Ascending aorta (tissue), 2 donors: ENCODE results near the gene IL33. TPM values are rescaled to one million over a fixed set of nuclear protein-coding genes. Genes with fewer than 3 reads are reported as not detected.

ENCODE experiments used
- DNase-seq, 2 donors: peaks; one replicate each; pipeline ENCODE4 v3.0.0-alpha.2; 2019; ENCODE audit warnings: low spot score in 2 of 2
- H3K27ac ChIP-seq, 2 donors: fragments of 200-600 bp; sonication (generic); one replicate each; pipeline ENCODE4 v1.5.1; 2016 to 2017; ENCODE audit warnings: mild to moderate bottlenecking in 1 of 2
- H3K27me3 ChIP-seq: fragments of 200-600 bp; sonication (generic); one replicate; pipeline ENCODE4 v1.5.1; 2017
- H3K36me3 ChIP-seq, 2 donors: fragments of 200-600 bp; sonication (generic); one replicate each; pipeline ENCODE4 v1.5.1; 2016
- H3K4me1 ChIP-seq, 2 donors: fragments of 200-600 bp; sonication (generic); one replicate each; pipeline ENCODE4 v1.5.1; 2016 to 2017; ENCODE audit warnings: mild to moderate bottlenecking in 1 of 2
- H3K4me3 ChIP-seq, 2 donors: fragments of 200-600 bp; sonication (generic); one replicate each; pipeline ENCODE4 v1.5.1; 2016 to 2017; ENCODE audit warnings: mild to moderate bottlenecking in 1 of 2
- H3K9me3 ChIP-seq, 2 donors: fragments of 200-600 bp; sonication (generic); one replicate each; pipeline ENCODE4 v1.5.1; 2016
- CTCF ChIP-seq, 3 experiments: fragments of 200-600 bp in 2 of 3; fragments of 450-650 bp in 1 of 3; sonication (generic) in 2 of 3; IDR thresholded peaks; one replicate each; pipeline ENCODE4 v1.5.1; 2016 to 2019; ENCODE audit warnings: antibody characterized with exemption in 3 of 3, mild to moderate bottlenecking in 1 of 3, moderate library complexity in 1 of 3
- intact Hi-C: fragments of 100-400 bp; cut with DNase I; formaldehyde crosslinking; loops from one replicate; pipeline ENCODE4 v1.15.1; 2023
- total RNA-seq: library from RNA; depleted of rRNA; stranded (reverse); fragments of >200 nt; gene quantifications from one replicate; pipeline ENCODE4 v1.1.0, GENCODE V29; 2016

The IL33 gene
- total RNA-seq, 1 donor from 2014 or later = 38.0 TPM

GRCh38 chr9:6301858-6302257 is 86.3 kb downstream of the IL33 start:
- intact Hi-C loops = no loop called here
- H3K36me3 ChIP-seq = no peaks in the 10 kb centered on the region
- H3K27me3 ChIP-seq = no peaks in the 10 kb centered on the region
- no peak for TF ChIP-seq CTCF (IDR thresholded peaks at IDR 0.05)
- no peak overlapping the region for H3K4me3 ChIP-seq
- DNase-seq = no peak
- no peaks in the 10 kb centered on the region for H3K4me1 ChIP-seq
- no peaks in the 10 kb centered on the region for H3K9me3 ChIP-seq
- no peak overlapping the region for H3K27ac ChIP-seq

- intact Hi-C loops = no loop called here
- TF ChIP-seq CTCF (IDR thresholded peaks at IDR 0.05) = no peak
Measured at GRCh38 chr9:6302417-6302816, 86.8 kb downstream of the IL33 start.

GRCh38 chr9:6304232-6304631 is 88.6 kb downstream of the IL33 start:
- Histone ChIP-seq H3K27ac (no peak overlapping the region), H3K4me3 (no peak overlapping the region), H3K4me1 (no peaks in the 10 kb centered on the region), H3K36me3 (no peaks in the 10 kb centered on the region), H3K9me3 (no peaks in the 10 kb centered on the region), H3K27me3 (no peaks in the 10 kb centered on the region)
- no peak for DNase-seq
- intact Hi-C loops = no loop called here
- TF ChIP-seq CTCF (IDR thresholded peaks at IDR 0.05) = no peak

More at GRCh38 chr9:6302417-6302816, 86.8 kb downstream of the IL33 start:
- Histone ChIP-seq H3K9me3 (no peaks in the 10 kb centered on the region), H3K4me3 (no peak overlapping the region), H3K36me3 (no peaks in the 10 kb centered on the region), H3K4me1 (no peaks in the 10 kb centered on the region), H3K27ac (no peak overlapping the region), H3K27me3 (no peaks in the 10 kb centered on the region)
- DNase-seq = no peak

GRCh38 chr9:6305954-6306563 is 90.5 kb downstream of the IL33 start:
- TF ChIP-seq CTCF (IDR thresholded peaks at IDR 0.05) = peak; percentile 36 to 65 (median 52)
- H3K27me3 ChIP-seq = no peaks in the 10 kb centered on the region
- intact Hi-C loops = loop anchor here (1.0 to 5.0 kb wide), 3 partner anchors 109 to 419 kb away; no protein-coding TSS in a partner anchor
- no peaks in the 10 kb centered on the region for H3K4me1 ChIP-seq
- no peaks in the 10 kb centered on the region for H3K9me3 ChIP-seq
- H3K36me3 ChIP-seq = no peaks in the 10 kb centered on the region
- H3K27ac ChIP-seq = no peak overlapping the region
- H3K4me3 ChIP-seq = no peak overlapping the region
- no peak for DNase-seq

Other genes starting within 250 kb of the IL33 start
- 8.3 TPM for gene RANBP6, start 200.2 kb upstream of the IL33 start, total RNA-seq
- gene TPD52L3, start 112.6 kb downstream of the IL33 start, total RNA-seq = not detected
- gene UHRF2, start 197.4 kb downstream of the IL33 start, total RNA-seq = 22.8 TPM